ENCODE data around the gene KCNG1. TPM values are rescaled to one million over a fixed set of nuclear protein-coding genes. Genes with fewer than 3 reads are reported as not detected.

The KCNG1 gene, protein sequence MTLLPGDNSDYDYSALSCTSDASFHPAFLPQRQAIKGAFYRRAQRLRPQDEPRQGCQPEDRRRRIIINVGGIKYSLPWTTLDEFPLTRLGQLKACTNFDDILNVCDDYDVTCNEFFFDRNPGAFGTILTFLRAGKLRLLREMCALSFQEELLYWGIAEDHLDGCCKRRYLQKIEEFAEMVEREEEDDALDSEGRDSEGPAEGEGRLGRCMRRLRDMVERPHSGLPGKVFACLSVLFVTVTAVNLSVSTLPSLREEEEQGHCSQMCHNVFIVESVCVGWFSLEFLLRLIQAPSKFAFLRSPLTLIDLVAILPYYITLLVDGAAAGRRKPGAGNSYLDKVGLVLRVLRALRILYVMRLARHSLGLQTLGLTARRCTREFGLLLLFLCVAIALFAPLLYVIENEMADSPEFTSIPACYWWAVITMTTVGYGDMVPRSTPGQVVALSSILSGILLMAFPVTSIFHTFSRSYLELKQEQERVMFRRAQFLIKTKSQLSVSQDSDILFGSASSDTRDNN
- polyA plus RNA-seq, result 10 to 100 TPM in 1 of 4 donors, 1 to 10 TPM in 3; 1.3 to 29.1 (median 1.6) TPM
- long read RNA-seq, donor 1, partial matches to known transcripts, result 0 of 8 reads
- long read RNA-seq, donor 1, other reads (novel, unspliced or antisense), result 5 of 8 reads
- long read RNA-seq, donor 2, result 0 reads
- long read RNA-seq, donor 3, partial matches to known transcripts, result 0 of 1 reads
- long read RNA-seq, donor 3, other reads (novel, unspliced or antisense), result 0 of 1 reads
- long read RNA-seq, donor 4, result 0 reads
- long read RNA-seq, donor 5, result 0 reads
- long read RNA-seq, donor 6, result 0 reads
- long read RNA-seq, donor 7, result 0 reads
- long read RNA-seq, donor 8, result 0 reads
- long read RNA-seq, donor 9, result 0 reads
- long read RNA-seq, donor 10, partial matches to known transcripts, result 0 of 1 reads
- long read RNA-seq, donor 10, other reads (novel, unspliced or antisense), result 0 of 1 reads

DNA sequence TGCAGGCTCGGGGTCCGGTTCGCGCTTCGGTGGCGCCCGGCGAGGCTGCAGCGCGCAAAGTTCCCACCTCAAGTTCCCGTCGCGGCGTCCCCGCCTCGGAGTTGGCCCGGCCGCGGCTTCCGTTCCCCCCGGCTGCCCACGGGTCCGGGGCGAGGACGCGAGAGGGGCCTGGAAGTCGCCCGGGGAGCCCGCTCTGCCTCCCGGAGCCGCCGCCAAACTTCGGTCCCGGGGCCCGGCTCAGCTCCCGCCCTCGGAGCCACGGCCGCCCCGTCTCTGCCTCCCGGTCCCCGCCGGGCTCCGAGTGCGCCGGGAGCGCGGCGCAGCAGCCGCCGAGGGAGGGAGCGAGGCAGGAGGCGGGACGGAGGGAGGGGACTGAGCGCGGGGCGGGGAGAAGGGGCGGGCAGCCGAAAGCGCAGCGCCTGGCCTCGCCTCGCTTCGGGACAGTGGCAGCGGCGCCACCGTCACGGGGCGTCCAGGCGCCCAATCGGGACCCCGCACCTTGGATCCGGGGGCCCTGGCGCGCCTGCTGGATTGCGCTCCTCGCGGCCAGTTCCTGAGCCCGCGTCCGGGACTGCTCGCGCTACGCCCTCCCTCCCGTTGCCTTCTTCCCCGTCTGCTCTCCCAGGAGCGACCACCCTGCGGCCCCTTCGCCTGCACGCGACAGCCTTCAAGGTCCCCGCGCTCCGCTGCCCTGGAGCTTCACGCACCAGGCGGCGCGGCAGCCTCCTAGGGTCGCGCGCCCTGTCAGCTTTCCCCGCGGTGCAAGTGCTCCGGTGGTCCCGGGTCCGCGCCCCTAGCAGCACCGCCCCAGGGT, at the start of gene KCNG1:
Gene KCNG1, minus strand, starts transcription at position 305 of the 814 bp plus-strand sequence. CDS start 12,769 bp downstream, outside the sequence.
- Histone ChIP-seq H3K27me3 (ENCODE audit: control insufficient read depth in 3 of 3, insufficient read depth in 3 of 3, low read length in 3 of 3) (peaks cover 0 to 66% (median 28%) of the 10 kb centered on the region in 3 donors), H3K9me3 (ENCODE audit: control insufficient read depth in 2 of 2, insufficient read depth in 1 of 2, low read depth in 1 of 2, low read length in 1 of 2) (no peaks in the 10 kb centered on the region), H3K4me3 (ENCODE audit: low read depth in 1 of 3, low read length in 3 of 3) (peak within 1 kb of the TSS; percentile 24 to 40 (median 33)), H3K27ac (ENCODE audit: low read depth in 1 of 3, low read length in 2 of 3) (no peak within 1 kb of the TSS), H3K4me1 (ENCODE audit: control insufficient read depth in 3 of 3, insufficient read depth in 2 of 3, low read depth in 1 of 3, low read length in 2 of 3) (peaks cover 0 to 6% (median 0%) of the 10 kb centered on the region in 3 donors), H3K36me3 (ENCODE audit: control insufficient read depth in 3 of 3, insufficient read depth in 2 of 3, low read depth in 1 of 3, low read length in 3 of 3) (peaks cover 0 to 8% (median 0%) of the 10 kb centered on the region in 3 donors)
- 1 to 4% (median 3%) methylated on average over 42 to 108 of the region's 108 CpGs for WGBS, 3 donors
- FAIRE-seq (no peak), DNase-seq (peak; percentile 71 to 91)

DNA sequence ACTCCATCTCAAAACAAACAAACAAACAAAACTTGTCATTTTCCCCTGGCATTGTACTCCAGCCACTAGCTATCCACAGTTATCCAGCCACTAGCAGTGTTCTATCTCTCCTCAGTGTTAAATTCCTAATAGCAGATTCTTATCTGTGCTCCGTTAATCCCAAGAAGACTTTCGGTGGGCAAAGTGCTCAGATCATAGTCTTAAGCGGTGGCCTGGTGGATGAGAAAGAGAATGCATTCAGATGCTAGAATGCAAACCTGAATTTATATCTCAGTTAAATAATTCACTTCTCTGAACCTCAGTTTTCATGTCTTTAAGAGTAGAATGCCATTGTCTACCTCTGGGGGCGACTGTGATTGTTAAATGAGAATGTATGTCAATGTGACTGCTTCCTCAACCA, 47.7 kb upstream of the KCNG1 start:
- peaks cover 0 to 7% (median 0%) of the 10 kb centered on the region in 3 donors for H3K4me1 ChIP-seq (ENCODE audit: control insufficient read depth in 3 of 3, insufficient read depth in 2 of 3, low read depth in 1 of 3, low read length in 2 of 3)
- FAIRE-seq, result no peak

DNA sequence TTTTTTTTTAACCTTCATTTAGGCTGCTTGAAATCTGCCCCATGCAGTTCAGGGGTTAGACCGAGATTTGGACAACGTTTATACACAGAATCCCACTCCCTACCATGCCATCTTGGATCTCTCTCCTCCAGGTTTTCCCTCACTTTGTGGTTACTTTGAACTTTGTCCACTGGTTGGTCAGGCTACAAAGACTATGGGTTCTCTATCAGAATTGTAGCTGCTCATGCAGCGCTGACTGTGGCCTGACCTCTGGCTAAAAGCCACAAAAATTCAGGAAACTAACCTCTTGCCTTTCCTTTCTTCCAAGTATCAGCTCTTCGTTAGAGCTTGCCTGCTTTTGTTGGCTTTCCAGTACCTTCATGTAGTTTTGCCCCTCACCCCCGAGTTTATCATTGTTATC, 44.9 kb upstream of the KCNG1 start:
- DNase-seq, result peak; percentile 25 to 34
- H3K27ac ChIP-seq (ENCODE audit: low read depth in 1 of 3, low read length in 2 of 3), result no peak overlapping the region

More for the DNA sequence above, 47.7 kb upstream of the KCNG1 start:
- H3K36me3 ChIP-seq (ENCODE audit: control insufficient read depth in 3 of 3, insufficient read depth in 2 of 3, low read depth in 1 of 3, low read length in 3 of 3), result no peaks in the 10 kb centered on the region
- WGBS, 3 donors, result 53 to 77% (median 68%) methylated on average over 4 of the region's 4 CpGs
- H3K9me3 ChIP-seq (ENCODE audit: control insufficient read depth in 2 of 2, insufficient read depth in 1 of 2, low read depth in 1 of 2, low read length in 1 of 2), result peaks cover 0 to 5% of the 10 kb centered on the region in 2 donors
- peaks cover 0 to 7% (median 0%) of the 10 kb centered on the region in 3 donors for H3K27me3 ChIP-seq (ENCODE audit: control insufficient read depth in 3 of 3, insufficient read depth in 3 of 3, low read length in 3 of 3)
- H3K27ac ChIP-seq (ENCODE audit: low read depth in 1 of 3, low read length in 2 of 3), result no peak overlapping the region
- DNase-seq, result no peak
- H3K4me3 ChIP-seq (ENCODE audit: low read depth in 1 of 3, low read length in 3 of 3), result no peak overlapping the region

DNA sequence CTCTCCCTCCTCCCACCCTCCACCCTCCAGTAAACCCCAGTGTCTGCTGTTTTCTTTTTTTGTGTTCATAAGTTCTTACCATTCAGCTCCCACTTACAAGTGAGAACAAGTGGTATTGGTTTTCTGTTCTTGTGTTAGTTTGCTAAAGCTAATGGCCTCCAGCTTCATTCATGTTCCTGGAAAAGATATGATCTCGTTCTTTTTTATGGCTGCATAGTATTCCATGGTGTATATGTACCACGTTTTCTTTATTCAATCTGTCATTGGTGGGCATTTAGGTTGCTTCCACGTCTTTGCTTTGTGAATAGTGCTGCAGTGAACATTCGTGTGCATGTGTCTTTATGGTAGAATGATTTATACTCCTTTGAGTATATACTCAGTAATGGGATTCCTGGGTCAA, 42.7 kb upstream of the KCNG1 start:
- no peak overlapping the region for H3K27ac ChIP-seq (ENCODE audit: low read depth in 1 of 3, low read length in 2 of 3)
- peaks cover 0 to 7% (median 0%) of the 10 kb centered on the region in 3 donors for H3K4me1 ChIP-seq (ENCODE audit: control insufficient read depth in 3 of 3, insufficient read depth in 2 of 3, low read depth in 1 of 3, low read length in 2 of 3)
- DNase-seq (no peak), FAIRE-seq (no peak)
- H3K4me3 ChIP-seq (ENCODE audit: low read depth in 1 of 3, low read length in 3 of 3), result no peak overlapping the region
- H3K36me3 ChIP-seq (ENCODE audit: control insufficient read depth in 3 of 3, insufficient read depth in 2 of 3, low read depth in 1 of 3, low read length in 3 of 3), result no peaks in the 10 kb centered on the region
- 67 to 82% (median 71%) methylated on average over 4 of the region's 4 CpGs for WGBS, 3 donors
- H3K9me3 ChIP-seq (ENCODE audit: control insufficient read depth in 2 of 2, insufficient read depth in 1 of 2, low read depth in 1 of 2, low read length in 1 of 2), result no peaks in the 10 kb centered on the region
- peaks cover 0 to 4% (median 0%) of the 10 kb centered on the region in 3 donors for H3K27me3 ChIP-seq (ENCODE audit: control insufficient read depth in 3 of 3, insufficient read depth in 3 of 3, low read length in 3 of 3)

More for the DNA sequence above, 44.9 kb upstream of the KCNG1 start:
- H3K4me3 ChIP-seq (ENCODE audit: low read depth in 1 of 3, low read length in 3 of 3), result no peak overlapping the region
- WGBS, 3 donors, result 19 to 27% (median 23%) methylated on average over 5 of the region's 5 CpGs
- H3K27me3 ChIP-seq (ENCODE audit: control insufficient read depth in 3 of 3, insufficient read depth in 3 of 3, low read length in 3 of 3), result peaks cover 0 to 7% (median 0%) of the 10 kb centered on the region in 3 donors
- FAIRE-seq, result no peak
- peaks cover 0 to 7% (median 0%) of the 10 kb centered on the region in 3 donors for H3K4me1 ChIP-seq (ENCODE audit: control insufficient read depth in 3 of 3, insufficient read depth in 2 of 3, low read depth in 1 of 3, low read length in 2 of 3)
- H3K9me3 ChIP-seq (ENCODE audit: control insufficient read depth in 2 of 2, insufficient read depth in 1 of 2, low read depth in 1 of 2, low read length in 1 of 2), result no peaks in the 10 kb centered on the region
- H3K36me3 ChIP-seq (ENCODE audit: control insufficient read depth in 3 of 3, insufficient read depth in 2 of 3, low read depth in 1 of 3, low read length in 3 of 3), result no peaks in the 10 kb centered on the region

DNA sequence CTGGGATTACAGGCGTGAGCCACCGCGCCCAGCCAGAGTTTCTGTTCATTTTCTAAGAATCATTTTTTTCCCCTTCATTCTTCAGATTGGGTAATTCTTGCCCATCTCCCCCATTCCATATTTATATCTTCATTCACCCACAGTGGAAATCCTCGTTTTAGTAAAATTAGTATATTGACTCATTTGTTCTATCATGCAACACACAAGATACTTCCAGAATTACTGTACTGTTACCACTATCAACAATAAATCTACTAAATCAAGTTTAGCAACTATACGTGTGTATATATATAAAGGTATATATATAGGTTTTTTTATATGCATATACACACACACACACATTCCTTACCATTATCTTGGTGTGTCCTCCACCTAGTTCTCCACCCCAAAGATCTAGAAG, 41.2 kb upstream of the KCNG1 start:
- DNase-seq, result no peak
- Histone ChIP-seq H3K4me3 (ENCODE audit: low read depth in 1 of 3, low read length in 3 of 3) (no peak overlapping the region), H3K9me3 (ENCODE audit: control insufficient read depth in 2 of 2, insufficient read depth in 1 of 2, low read depth in 1 of 2, low read length in 1 of 2) (no peaks in the 10 kb centered on the region), H3K27me3 (ENCODE audit: control insufficient read depth in 3 of 3, insufficient read depth in 3 of 3, low read length in 3 of 3) (peaks cover 0 to 4% (median 0%) of the 10 kb centered on the region in 3 donors), H3K4me1 (ENCODE audit: control insufficient read depth in 3 of 3, insufficient read depth in 2 of 3, low read depth in 1 of 3, low read length in 2 of 3) (peaks cover 0 to 7% (median 0%) of the 10 kb centered on the region in 3 donors), H3K27ac (ENCODE audit: low read depth in 1 of 3, low read length in 2 of 3) (no peak overlapping the region), H3K36me3 (ENCODE audit: control insufficient read depth in 3 of 3, insufficient read depth in 2 of 3, low read depth in 1 of 3, low read length in 3 of 3) (no peaks in the 10 kb centered on the region)
- FAIRE-seq, result no peak
- WGBS, 3 donors, result 65 to 70% (median 69%) methylated on average over 5 of the region's 5 CpGs

DNA sequence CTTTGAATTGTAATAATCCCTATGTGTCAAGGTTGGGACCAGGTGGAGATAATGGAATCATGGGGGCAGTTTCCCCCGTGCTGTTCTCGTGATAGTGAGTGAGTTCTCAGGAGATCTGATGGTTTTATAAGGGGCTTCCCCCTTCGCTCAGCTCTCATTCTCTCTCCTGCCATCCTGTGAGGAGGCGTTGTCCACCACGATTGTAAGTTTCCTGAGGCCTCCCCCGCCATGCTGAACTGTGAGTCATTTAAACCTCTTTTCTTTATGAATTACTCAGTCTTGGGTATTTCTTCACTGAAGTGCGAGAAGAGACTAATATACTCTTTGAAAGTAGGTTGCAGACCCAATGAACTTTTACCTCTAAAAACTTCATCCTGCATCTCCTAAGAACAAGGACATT, 39.2 kb upstream of the KCNG1 start:
- no peak for DNase-seq

DNA sequence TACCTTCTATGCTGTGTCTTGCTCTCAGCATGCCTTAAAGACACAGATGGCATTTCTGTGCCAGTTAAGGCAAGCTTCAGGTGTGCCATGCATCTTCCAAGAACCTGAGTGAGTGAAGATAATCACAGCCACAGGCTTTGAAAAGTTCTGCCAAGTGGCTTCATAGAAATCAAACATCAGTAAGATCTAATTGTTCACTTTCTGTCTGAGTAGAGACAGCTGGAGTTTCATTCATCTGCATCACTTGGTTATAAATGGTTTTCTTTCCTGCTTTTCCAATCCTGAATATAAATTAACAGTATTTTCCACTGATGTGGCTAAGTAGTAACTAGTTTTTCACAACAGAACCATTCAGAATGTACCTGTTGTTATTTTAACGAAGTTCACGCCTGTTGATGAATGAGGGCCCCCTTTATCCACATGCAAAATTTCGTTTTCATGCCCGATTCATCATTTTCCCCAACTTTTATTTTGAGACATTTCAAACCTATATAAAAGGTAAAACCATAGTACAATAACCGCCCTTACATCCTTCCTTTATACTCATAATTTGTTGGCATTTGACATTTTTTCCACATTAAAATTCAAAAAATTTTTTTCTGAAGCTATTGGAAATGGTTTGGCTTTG, 38.6 kb upstream of the KCNG1 start:
- DNase-seq (no peak), FAIRE-seq (no peak)
- H3K4me1 ChIP-seq (ENCODE audit: control insufficient read depth in 3 of 3, insufficient read depth in 2 of 3, low read depth in 1 of 3, low read length in 2 of 3), result no peaks in the 10 kb centered on the region
- H3K4me3 ChIP-seq (ENCODE audit: low read depth in 1 of 3, low read length in 3 of 3), result no peak overlapping the region
- H3K36me3 ChIP-seq (ENCODE audit: control insufficient read depth in 3 of 3, insufficient read depth in 2 of 3, low read depth in 1 of 3, low read length in 3 of 3), result no peaks in the 10 kb centered on the region
- peaks cover 0 to 5% of the 10 kb centered on the region in 2 donors for H3K9me3 ChIP-seq (ENCODE audit: control insufficient read depth in 2 of 2, insufficient read depth in 1 of 2, low read depth in 1 of 2, low read length in 1 of 2)
- 73 to 78% (median 77%) methylated on average over 5 of the region's 5 CpGs for WGBS, 3 donors
- H3K27ac ChIP-seq (ENCODE audit: low read depth in 1 of 3, low read length in 2 of 3), result no peak overlapping the region
- peaks cover 0 to 6% (median 6%) of the 10 kb centered on the region in 3 donors for H3K27me3 ChIP-seq (ENCODE audit: control insufficient read depth in 3 of 3, insufficient read depth in 3 of 3, low read length in 3 of 3)

More for the DNA sequence above, 39.2 kb upstream of the KCNG1 start:
- FAIRE-seq, result no peak
- Histone ChIP-seq H3K4me3 (ENCODE audit: low read depth in 1 of 3, low read length in 3 of 3) (no peak overlapping the region), H3K4me1 (ENCODE audit: control insufficient read depth in 3 of 3, insufficient read depth in 2 of 3, low read depth in 1 of 3, low read length in 2 of 3) (no peaks in the 10 kb centered on the region), H3K27me3 (ENCODE audit: control insufficient read depth in 3 of 3, insufficient read depth in 3 of 3, low read length in 3 of 3) (peaks cover 0 to 8% (median 2%) of the 10 kb centered on the region in 3 donors), H3K9me3 (ENCODE audit: control insufficient read depth in 2 of 2, insufficient read depth in 1 of 2, low read depth in 1 of 2, low read length in 1 of 2) (no peaks in the 10 kb centered on the region), H3K27ac (ENCODE audit: low read depth in 1 of 3, low read length in 2 of 3) (no peak overlapping the region), H3K36me3 (ENCODE audit: control insufficient read depth in 3 of 3, insufficient read depth in 2 of 3, low read depth in 1 of 3, low read length in 3 of 3) (no peaks in the 10 kb centered on the region)
- WGBS, 3 donors, result 57 to 60% (median 58%) methylated on average over 7 of the region's 7 CpGs
